ENCODE data around the gene PKP1.

PKP1 gene

GRCh38 chr1:201266276-201266675 lies 17.0 kb upstream of the PKP1 start:
- TF ChIP-seq, protein P1, sequence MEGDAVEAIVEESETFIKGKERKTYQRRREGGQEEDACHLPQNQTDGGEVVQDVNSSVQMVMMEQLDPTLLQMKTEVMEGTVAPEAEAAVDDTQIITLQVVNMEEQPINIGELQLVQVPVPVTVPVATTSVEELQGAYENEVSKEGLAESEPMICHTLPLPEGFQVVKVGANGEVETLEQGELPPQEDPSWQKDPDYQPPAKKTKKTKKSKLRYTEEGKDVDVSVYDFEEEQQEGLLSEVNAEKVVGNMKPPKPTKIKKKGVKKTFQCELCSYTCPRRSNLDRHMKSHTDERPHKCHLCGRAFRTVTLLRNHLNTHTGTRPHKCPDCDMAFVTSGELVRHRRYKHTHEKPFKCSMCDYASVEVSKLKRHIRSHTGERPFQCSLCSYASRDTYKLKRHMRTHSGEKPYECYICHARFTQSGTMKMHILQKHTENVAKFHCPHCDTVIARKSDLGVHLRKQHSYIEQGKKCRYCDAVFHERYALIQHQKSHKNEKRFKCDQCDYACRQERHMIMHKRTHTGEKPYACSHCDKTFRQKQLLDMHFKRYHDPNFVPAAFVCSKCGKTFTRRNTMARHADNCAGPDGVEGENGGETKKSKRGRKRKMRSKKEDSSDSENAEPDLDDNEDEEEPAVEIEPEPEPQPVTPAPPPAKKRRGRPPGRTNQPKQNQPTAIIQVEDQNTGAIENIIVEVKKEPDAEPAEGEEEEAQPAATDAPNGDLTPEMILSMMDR (IDR thresholded peaks at IDR 0.05; ENCODE audit: insufficient read depth, low read depth, low read length, missing control alignments) = no peak
- no peak for DNase-seq (ENCODE audit: low read depth)
- H3K4me3 ChIP-seq (ENCODE audit: low read length) = no peak overlapping the region

GRCh38 chr1:201266774-201267173 lies 16.5 kb upstream of the PKP1 start:
- peak; percentile 96 for DNase-seq (ENCODE audit: low read depth)

GRCh38 chr1:201267481-201268229 lies 15.7 kb upstream of the PKP1 start:
- TF ChIP-seq, protein P1 (IDR thresholded peaks at IDR 0.05; ENCODE audit: insufficient read depth, low read depth, low read length, missing control alignments) = peak; percentile 9
- H3K4me3 ChIP-seq (ENCODE audit: low read length) = no peak overlapping the region
- DNase-seq (ENCODE audit: low read depth) = peak; percentile 91

More at GRCh38 chr1:201266774-201267173, 16.5 kb upstream of the PKP1 start:
- no peak overlapping the region for H3K4me3 ChIP-seq (ENCODE audit: low read length)
- TF ChIP-seq, protein P1 (IDR thresholded peaks at IDR 0.05; ENCODE audit: insufficient read depth, low read depth, low read length, missing control alignments) = no peak

GRCh38 chr1:201268604-201269151 lies 14.6 kb upstream of the PKP1 start:
- H3K4me3 ChIP-seq (ENCODE audit: low read length) = no peak overlapping the region
- TF ChIP-seq, protein P1 (IDR thresholded peaks at IDR 0.05; ENCODE audit: insufficient read depth, low read depth, low read length, missing control alignments) = no peak
- peak; percentile 75 for DNase-seq (ENCODE audit: low read depth)

GRCh38 chr1:201269281-201269680 lies 14.0 kb upstream of the PKP1 start:
- peak; percentile 84 for DNase-seq (ENCODE audit: low read depth)
- H3K4me3 ChIP-seq (ENCODE audit: low read length) = no peak overlapping the region
- TF ChIP-seq, protein P1 (IDR thresholded peaks at IDR 0.05; ENCODE audit: insufficient read depth, low read depth, low read length, missing control alignments) = no peak

DNA sequence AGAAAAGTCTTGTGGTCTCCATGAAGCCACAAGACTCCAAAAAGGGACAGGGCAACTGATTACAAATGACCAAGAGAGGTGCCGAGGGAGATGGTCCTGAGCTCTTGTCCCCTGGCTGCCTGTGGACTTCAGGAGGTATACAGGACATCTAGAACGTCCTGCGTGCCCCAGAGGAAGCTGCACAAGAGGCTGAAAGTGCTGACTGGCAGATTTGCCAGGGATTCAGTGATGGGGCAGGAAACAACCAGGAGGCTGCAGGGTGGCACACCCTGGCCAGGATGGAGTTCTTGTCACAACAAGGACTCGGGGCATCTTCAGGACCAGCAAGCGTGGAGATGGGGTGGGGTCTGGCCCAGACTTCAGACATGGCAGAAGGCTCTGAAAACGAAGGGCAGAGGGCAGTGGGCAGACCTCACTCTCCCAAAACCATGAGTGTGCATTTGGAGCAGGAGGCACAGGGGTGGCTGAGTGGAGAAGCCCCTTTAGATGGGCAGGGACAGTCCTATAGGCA lies 13.4 kb upstream of the PKP1 start:
- DNase-seq (ENCODE audit: low read depth) = no peak
- no peak overlapping the region for H3K4me3 ChIP-seq (ENCODE audit: low read length)
- TF ChIP-seq, protein P1 (IDR thresholded peaks at IDR 0.05; ENCODE audit: insufficient read depth, low read depth, low read length, missing control alignments) = no peak

Measured in epithelial cell of esophagus (primary cell).